Ureter (tissue), 1 donor: ENCODE data around the gene VWA5B1. TPM values are rescaled to one million over a fixed set of nuclear protein-coding genes. Genes with fewer than 3 reads are reported as not detected.
A peak's percentile ranks its signal among the peaks of the same experiment; 100 is the strongest.
"Not testable (repeated sequence)": the region's sequence is repeated elsewhere in the genome, so short reads cannot be mapped to it uniquely, and the experiment has no call there.

ENCODE experiments used
- DNase-seq: peaks from one replicate; pipeline ENCODE4 v3.0.0-alpha.2; 2020; ENCODE audit warnings: low spot score
- total RNA-seq: library from RNA; stranded (reverse); gene quantifications from one replicate; pipeline ENCODE4 v1.2.4, GENCODE V29; 2023
- donor health status: DM: yes; HTN: yes; CAD: no.

Gene VWA5B1, protein sequence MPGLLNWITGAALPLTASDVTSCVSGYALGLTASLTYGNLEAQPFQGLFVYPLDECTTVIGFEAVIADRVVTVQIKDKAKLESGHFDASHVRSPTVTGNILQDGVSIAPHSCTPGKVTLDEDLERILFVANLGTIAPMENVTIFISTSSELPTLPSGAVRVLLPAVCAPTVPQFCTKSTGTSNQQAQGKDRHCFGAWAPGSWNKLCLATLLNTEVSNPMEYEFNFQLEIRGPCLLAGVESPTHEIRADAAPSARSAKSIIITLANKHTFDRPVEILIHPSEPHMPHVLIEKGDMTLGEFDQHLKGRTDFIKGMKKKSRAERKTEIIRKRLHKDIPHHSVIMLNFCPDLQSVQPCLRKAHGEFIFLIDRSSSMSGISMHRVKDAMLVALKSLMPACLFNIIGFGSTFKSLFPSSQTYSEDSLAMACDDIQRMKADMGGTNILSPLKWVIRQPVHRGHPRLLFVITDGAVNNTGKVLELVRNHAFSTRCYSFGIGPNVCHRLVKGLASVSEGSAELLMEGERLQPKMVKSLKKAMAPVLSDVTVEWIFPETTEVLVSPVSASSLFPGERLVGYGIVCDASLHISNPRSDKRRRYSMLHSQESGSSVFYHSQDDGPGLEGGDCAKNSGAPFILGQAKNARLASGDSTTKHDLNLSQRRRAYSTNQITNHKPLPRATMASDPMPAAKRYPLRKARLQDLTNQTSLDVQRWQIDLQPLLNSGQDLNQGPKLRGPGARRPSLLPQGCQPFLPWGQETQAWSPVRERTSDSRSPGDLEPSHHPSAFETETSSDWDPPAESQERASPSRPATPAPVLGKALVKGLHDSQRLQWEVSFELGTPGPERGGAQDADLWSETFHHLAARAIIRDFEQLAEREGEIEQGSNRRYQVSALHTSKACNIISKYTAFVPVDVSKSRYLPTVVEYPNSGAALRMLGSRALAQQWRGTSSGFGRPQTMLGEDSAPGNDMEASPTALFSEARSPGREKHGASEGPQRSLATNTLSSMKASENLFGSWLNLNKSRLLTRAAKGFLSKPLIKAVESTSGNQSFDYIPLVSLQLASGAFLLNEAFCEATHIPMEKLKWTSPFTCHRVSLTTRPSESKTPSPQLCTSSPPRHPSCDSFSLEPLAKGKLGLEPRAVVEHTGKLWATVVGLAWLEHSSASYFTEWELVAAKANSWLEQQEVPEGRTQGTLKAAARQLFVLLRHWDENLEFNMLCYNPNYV
- 41.9 TPM for total RNA-seq

- peak; percentile 56 for DNase-seq
Measured at GRCh38 chr1:20290624-20291597, at the start of gene VWA5B1. VWA5B1 (plus strand) TSS chr1:20290875; CDS start chr1:20310602, 19,727 bp downstream.

GRCh38 chr1:20242890-20243479 lies 47.7 kb upstream of the VWA5B1 start:
- no peak for DNase-seq

DNA sequence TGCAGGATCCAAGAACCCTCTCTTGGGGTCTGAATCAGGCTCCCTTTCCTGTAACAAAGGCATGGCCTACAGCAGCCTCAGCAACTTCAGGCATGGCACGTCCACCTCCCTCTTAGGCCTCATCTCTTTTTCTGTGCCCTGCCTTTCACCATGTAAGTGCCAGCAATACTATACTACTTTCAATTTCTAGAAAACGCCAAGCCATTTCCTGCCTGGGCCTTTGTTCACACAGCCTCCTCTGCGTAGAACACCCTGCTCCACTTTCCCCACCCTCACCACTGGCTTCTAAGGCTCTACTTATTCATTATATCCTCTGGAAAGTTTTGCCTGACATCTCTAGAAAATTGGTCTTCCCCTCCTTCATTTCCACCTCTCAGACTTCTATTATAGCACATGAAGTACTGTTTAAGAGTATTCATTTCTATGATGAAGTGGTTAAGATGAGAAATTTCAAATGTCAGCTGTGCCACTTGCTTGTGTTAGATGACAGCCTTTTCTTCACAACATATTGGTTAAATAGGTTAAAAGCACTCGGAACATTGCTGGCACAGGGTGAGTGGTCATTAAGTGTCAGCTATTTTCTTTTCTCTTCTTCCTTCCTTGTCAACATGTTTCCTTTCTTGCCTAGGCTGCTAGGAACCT lies 41.6 kb upstream of the VWA5B1 start:
- no peak for DNase-seq

DNA sequence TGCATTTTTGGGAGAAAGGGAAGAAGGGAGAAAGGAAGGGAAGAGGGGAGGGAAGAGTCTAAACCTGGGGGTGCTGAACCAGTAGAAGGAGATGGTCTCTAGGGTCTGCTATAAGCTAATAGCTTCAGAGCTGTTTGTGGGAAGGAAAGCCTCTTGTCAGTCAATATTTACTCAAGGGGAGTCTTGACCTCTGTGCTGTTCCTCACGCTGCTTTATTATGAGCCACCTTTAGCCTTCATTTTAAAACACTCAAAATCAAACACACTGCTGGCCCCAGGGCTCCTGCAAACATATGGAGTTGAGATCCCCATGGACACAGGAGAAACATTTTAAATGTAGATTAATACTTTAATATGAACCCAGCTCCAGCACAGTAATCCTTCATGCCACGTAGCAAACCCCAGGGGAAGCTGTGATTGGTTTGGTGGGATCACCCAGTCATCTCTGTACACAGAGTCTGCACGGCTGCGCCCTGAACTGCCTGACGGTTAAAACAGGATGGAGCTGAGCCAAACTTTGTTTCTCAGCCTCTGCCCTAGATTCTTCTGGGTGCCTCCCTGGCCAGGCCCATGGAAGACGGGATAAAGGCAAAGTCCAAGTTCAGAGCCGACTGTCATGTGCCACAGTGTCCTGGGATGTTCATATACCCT lies 40.2 kb upstream of the VWA5B1 start:
- peak; percentile 70 for DNase-seq

- no peak for DNase-seq
Measured at GRCh38 chr1:20252587-20252986, 38.1 kb upstream of the VWA5B1 start.

- DNase-seq: no peak
Measured at GRCh38 chr1:20255666-20256065, 35.0 kb upstream of the VWA5B1 start.

GRCh38 chr1:20259646-20260045 lies 31.0 kb upstream of the VWA5B1 start:
- no peak for DNase-seq

- DNase-seq: no peak
Measured at GRCh38 chr1:20261095-20261494, 29.6 kb upstream of the VWA5B1 start.

DNA sequence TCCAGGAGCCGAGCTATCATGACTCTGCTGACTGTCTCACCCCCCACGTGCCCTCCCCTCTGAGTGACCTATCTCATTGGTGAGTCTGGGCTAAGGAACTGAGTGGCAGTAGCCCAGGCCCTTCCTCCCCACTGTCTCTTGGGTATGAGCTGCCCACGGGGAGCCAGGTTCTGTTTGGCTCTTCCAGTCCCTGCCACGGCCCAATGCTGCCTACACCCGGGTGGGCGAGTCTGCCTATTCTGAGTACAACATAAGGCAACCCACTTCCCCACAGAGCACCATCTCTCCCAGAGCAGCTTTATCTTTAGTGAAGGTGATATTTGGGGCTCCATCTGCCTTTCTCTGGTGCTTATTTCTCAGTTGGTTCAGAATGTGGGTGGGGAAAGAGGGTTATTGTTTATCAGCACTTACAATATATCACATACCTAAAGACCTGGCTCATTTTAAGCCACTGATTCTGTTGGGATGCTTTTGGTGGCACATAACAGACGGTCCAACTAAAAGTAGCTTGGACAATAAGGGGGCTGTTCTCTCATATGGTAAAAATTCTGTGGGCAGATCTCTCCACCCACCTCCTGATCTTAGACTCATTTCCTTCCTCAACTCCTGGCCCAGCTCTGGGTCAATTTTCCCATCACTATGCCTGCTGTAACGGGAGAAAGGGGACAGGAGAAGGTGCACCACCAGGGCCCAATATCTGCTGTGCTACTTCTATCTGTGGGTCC lies 27.7 kb upstream of the VWA5B1 start:
- no peak for DNase-seq

- DNase-seq: no peak
Measured at GRCh38 chr1:20265250-20265649, 25.4 kb upstream of the VWA5B1 start.

DNA sequence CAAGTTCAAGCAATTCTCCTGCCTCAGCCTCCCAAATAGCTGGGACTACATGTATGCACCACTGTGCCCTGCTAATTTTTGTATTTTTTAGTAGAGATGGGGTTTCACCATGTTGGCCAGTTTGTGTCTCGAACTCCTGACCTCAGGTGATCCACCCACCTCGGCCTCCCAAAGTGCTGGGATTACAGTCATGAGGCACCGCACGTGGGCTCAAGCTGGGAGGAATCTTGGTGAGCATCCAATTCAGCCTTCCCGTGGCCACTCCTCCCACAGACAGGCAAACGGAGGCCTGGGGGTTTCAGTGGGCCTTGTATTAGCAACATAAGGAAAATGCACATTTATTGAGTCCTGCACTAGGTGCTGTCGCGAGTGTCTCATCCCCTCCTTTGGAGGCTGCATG lies 24.5 kb upstream of the VWA5B1 start:
- DNase-seq: no peak

DNA sequence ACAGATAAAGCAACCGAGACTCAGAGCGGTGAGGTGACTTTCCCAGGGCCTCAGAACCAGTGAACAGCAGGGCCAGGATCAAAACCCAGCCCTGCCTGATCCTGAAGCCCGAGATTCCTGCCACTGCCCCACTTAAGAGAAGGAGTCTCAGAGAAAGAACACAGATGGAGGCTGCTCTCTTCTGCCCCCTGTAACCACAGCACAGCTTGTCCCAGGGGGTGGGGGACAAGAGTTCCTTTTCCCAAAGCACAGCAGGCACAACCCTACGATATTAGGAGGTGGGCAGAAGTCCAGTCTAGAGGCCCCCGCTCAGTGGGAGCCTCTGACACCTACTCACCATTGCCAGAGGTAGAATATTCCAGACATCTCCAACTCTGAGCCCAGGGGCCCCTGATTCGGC lies 24.0 kb upstream of the VWA5B1 start:
- no peak for DNase-seq

DNA sequence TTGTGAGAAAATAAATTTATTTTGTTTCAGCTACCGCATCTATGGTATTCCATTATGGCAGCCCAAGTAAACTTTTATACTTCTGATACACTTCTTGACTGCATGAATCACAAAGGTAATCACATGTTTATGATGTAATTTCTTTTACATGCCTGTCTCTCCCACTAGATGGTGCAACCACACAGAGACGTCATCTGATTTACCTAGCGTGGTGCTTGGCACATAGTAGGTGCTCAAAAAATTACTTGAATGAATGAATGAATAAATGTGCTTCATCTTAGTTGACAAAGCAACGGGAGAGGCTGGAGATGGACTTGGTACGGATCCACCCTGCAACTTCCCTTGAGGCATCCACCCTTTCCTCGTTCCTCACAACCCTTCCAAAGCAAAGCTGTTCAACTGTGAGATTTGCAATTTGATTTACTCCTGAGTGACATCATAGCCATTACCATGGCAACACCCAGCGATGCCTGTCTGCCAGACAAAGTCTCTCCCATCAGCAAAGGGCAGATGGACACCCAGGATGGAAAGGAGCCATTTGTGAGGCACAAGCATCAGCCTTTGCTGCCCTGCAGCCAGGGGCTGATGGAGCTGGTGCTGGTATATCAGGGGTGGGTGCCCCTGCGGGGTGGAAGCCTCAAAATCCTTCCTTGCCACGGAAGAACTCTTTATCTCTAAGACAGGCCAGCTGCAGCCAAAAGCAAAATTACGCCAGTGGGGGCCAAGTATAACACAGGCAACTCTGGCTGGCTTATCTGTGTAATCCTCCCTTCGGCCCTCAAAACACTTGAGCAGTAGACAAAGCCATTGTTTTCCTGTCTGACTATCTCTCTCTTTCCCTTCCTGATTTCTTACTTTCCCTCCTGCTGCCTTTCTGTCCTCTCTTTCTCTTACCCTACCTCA lies 18.9 kb upstream of the VWA5B1 start:
- no peak for DNase-seq

- not testable (repeated sequence) for DNase-seq
Measured at GRCh38 chr1:20273716-20274115, 17.0 kb upstream of the VWA5B1 start.

- DNase-seq: no peak
Measured at GRCh38 chr1:20275319-20275925, 15.3 kb upstream of the VWA5B1 start.

DNA sequence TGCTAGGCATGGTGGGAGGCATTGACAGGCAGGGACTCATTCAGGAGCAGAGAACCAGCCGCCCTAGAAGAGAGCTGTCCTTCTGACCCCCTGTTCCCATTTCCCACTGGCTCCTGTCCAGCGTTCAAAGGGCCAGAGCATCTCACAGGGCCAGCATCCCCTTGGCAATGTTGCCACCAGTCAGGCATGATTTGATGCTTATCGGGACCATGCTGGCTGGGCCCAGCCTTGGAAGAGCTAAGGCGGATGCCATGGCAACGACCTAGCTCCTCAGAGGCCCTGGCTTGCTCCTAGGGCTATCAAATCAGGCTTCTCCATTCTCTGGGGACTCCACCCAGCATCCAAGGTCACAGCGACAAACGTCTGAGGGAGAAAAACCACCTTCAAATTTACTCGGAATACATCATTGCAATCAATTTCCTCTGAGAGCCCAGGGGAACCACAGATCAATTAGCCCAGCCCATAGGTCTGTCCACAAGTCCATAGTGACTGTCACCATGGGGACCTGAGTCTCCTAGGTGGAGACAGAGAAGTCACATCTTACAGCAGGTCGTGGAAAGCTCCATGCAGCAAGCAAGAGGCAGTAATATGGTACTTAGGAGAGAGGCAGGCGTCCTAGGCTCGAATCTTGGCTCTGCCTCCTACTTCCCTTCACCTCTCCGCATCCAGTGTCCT lies 14.1 kb upstream of the VWA5B1 start:
- no peak for DNase-seq

DNA sequence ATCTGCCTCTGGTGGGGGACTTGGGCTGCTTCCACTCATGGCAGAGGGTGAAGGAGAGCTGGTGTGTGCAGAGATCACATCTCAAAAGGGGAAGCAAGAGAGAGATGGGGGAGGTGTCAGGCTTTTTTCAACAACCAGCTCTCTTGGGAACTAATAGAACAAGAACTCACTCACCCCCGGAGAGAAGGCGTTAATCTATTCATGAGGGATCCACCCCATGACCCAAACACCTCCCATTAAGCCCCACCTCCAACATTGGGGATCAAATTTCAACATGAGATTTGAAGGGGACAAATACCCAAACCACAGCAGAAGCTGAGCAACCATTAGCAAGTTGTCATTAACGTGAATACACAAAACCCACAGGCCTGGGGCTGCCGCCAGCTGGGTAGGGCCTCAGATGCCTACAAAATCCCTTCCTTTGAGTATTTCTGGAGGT lies 12.0 kb upstream of the VWA5B1 start:
- DNase-seq: no peak
